EH (cell line): Measurements from ENCODE around the gene ZSCAN12.
A peak's percentile ranks its signal among the peaks of the same experiment; 100 is the strongest.
"Not testable (repeated sequence)": the region's sequence is repeated elsewhere in the genome, so short reads cannot be mapped to it uniquely, and the experiment has no call there.

Experiments used
- DNase-seq: peaks from one replicate; pipeline ENCODE4 v3.0.0-alpha.2; 2015; ENCODE audit warnings: low read depth

Gene ZSCAN12

GRCh38 chr6:28399350-28400121 lies at the start of gene ZSCAN12:
TSS of gene ZSCAN12 (minus strand) at chr6:28399747. CDS start at chr6:28398405, 1,342 bp downstream.
- DNase-seq = peak; percentile 82

GRCh38 chr6:28449056-28449455 lies 49.5 kb upstream of the ZSCAN12 start:
- no peak for DNase-seq

- not testable (repeated sequence) for DNase-seq
These were observed 48.0 kb upstream of the ZSCAN12 start for GRCh38 chr6:28447512-28447906.

GRCh38 chr6:28446818-28447511 lies 47.4 kb upstream of the ZSCAN12 start:
- DNase-seq = peak; percentile 19

GRCh38 chr6:28444759-28445158 lies 45.2 kb upstream of the ZSCAN12 start:
- peak; percentile 11 for DNase-seq

GRCh38 chr6:28443112-28443773 lies 43.7 kb upstream of the ZSCAN12 start, which contains the start of gene ZSCAN23:
TSS of gene ZSCAN23 (minus strand) at chr6:28443491. CDS start at chr6:28436266, 7,225 bp downstream.
- DNase-seq = peak; percentile 83

- DNase-seq = no peak
These were observed 43.0 kb upstream of the ZSCAN12 start for GRCh38 chr6:28442586-28442985.

- DNase-seq = no peak
These were observed 36.9 kb upstream of the ZSCAN12 start for GRCh38 chr6:28436404-28436803.

GRCh38 chr6:28433119-28433518 lies 33.6 kb upstream of the ZSCAN12 start:
- no peak for DNase-seq

GRCh38 chr6:28429781-28430180 lies 30.2 kb upstream of the ZSCAN12 start:
- DNase-seq = no peak

- no peak for DNase-seq
These were observed 26.5 kb upstream of the ZSCAN12 start for GRCh38 chr6:28425944-28426541.

GRCh38 chr6:28424163-28424562 lies 24.6 kb upstream of the ZSCAN12 start:
- no peak for DNase-seq

GRCh38 chr6:28423546-28423945 lies 24.0 kb upstream of the ZSCAN12 start:
- no peak for DNase-seq

- DNase-seq = no peak
These were observed 14.1 kb upstream of the ZSCAN12 start for GRCh38 chr6:28413681-28414080.

- no peak for DNase-seq
These were observed 11.2 kb upstream of the ZSCAN12 start for GRCh38 chr6:28410767-28411166.

GRCh38 chr6:28408076-28408802 lies 8.7 kb upstream of the ZSCAN12 start:
- DNase-seq = no peak

GRCh38 chr6:28407401-28407800 lies 7.9 kb upstream of the ZSCAN12 start:
- DNase-seq = no peak

- DNase-seq = not testable (repeated sequence)
These were observed 4.4 kb upstream of the ZSCAN12 start for GRCh38 chr6:28403923-28404322.

- DNase-seq = no peak
These were observed 2.6 kb upstream of the ZSCAN12 start for GRCh38 chr6:28402197-28402596.

- DNase-seq = peak; percentile 30
These were observed 1.6 kb upstream of the ZSCAN12 start for GRCh38 chr6:28401172-28401571.

GRCh38 chr6:28400122-28400451 lies 540 bp upstream of the ZSCAN12 start:
- no peak for DNase-seq

- no peak for DNase-seq
These were observed 3.6 kb downstream of the ZSCAN12 start for GRCh38 chr6:28395918-28396317.
